Activated CD8-positive, alpha-beta T cell treated with anti-CD3 and anti-CD28 coated beads, Interleukin-2, amount 10 ng/mL, durations not matched to agents 7 days and 5 days (primary cell): ENCODE data around the gene CAMK2D. TPM values are rescaled to one million over a fixed set of nuclear protein-coding genes. Genes with fewer than 3 reads are reported as not detected.

Experiments used
- ATAC-seq: fragments of 150-1000 bp; cut with Tn5 transposase; one replicate; pipeline ENCODE4 v1.10.0; 2021; ENCODE audit warnings: moderate library complexity
- CTCF ChIA-PET: fragments of 350-600 bp; sonication (Branson Sonifier 250); formaldehyde crosslinking; loops from one replicate; lab custom pipeline; 2021; ENCODE audit warnings: antibody characterized with exemption; lab: Charles Lee
- POLR2A ChIA-PET: fragments of 350-600 bp; sonication (Branson Sonifier 250); formaldehyde crosslinking; loops from one replicate; lab custom pipeline; 2021; ENCODE audit warnings: antibody characterized with exemption; lab: Charles Lee
- DNase-seq: peaks from one replicate; pipeline ENCODE4 v3.0.0-alpha.2; 2020
- H3K27ac Mint-ChIP-seq: one replicate; pipeline ENCODE4 v1.8.0; 2021; ENCODE audit warnings: mild to moderate bottlenecking, mixed read lengths
- H3K27me3 Mint-ChIP-seq: one replicate; pipeline ENCODE4 v1.8.0; 2021; ENCODE audit warnings: low read depth, mixed read lengths
- H3K36me3 Mint-ChIP-seq: one replicate; pipeline ENCODE4 v1.8.0; 2021; ENCODE audit warnings: low read depth, mixed read lengths
- H3K4me1 Mint-ChIP-seq: one replicate; pipeline ENCODE4 v1.8.0; 2021; ENCODE audit warnings: low read depth, mixed read lengths
- H3K4me3 Mint-ChIP-seq: one replicate; pipeline ENCODE4 v1.8.0; 2021; ENCODE audit warnings: mild to moderate bottlenecking, mixed read lengths
- H3K9me3 Mint-ChIP-seq: one replicate; pipeline ENCODE4 v1.8.0; 2022; ENCODE audit warnings: mixed read lengths; ENCODE audit not compliant: insufficient read depth
- total RNA-seq, 2 experiments: library from RNA; stranded (reverse); gene quantifications; one replicate each; pipeline ENCODE4 v1.2.3, GENCODE V29; 2021

Gene CAMK2D
- total RNA-seq, 2 experiments from 2014 or later = 30.7 to 31.1 TPM

DNA sequence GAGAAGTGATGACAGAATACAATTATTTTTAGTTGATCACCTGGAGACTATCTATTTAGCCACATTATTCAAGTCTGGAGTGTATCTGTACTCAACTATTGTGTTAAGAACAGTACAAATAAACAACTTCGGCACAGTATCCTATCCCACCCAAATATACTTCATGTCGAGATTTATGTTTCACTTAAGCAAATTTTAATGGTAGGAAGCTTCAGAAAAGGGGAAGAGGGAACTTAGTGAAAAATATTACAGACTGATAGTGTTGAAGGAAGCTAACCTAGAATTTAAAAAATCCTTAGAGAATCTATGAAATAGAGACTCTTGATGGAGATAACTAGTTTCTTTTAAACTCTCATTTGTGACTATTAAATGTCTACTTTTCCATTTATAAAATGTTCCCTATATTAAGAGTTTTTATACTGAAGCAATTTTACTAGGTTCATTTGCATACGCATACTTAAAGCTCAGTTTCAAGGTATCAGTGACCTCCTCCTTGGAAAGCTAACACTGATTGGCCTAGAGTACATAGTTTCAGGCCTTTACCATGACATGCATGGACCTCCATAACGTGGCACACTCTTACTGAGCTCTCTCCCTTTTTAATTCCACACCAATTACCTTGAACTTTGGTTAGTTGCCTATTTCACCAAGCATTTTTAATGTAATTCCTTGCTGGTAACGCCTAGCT is 197.7 kb downstream of the CAMK2D start:
- Mint-ChIP-seq H3K4me3 (peak overlapping the region; percentile 12), H3K4me1 (peaks cover 47% of the 10 kb centered on the region), H3K27me3 (no peaks in the 10 kb centered on the region), H3K27ac (peak overlapping the region; percentile 71), H3K36me3 (peaks cover 33% of the 10 kb centered on the region), H3K9me3 (no peaks in the 10 kb centered on the region)
- ATAC-seq (no peak), DNase-seq (no peak)
- ChIA-PET POLR2A (interaction anchor here (0.9 to 2.5 kb wide), 2 partner anchors 16 to 73 kb away, joined by 3 to 7 read pairs; no protein-coding TSS in a partner anchor), CTCF (interaction anchor here (0.6 to 4.8 kb wide), 5 partner anchors 8 to 196 kb away, joined by 3 to 49 read pairs (median 3); no protein-coding TSS in a partner anchor)

GRCh38 chr4:113561758-113562157 is 199.8 kb downstream of the CAMK2D start:
- peaks cover 31% of the 10 kb centered on the region for H3K36me3 Mint-ChIP-seq
- H3K4me1 Mint-ChIP-seq = peaks cover 45% of the 10 kb centered on the region
- ATAC-seq (no peak), DNase-seq (no peak)
- no peak overlapping the region for H3K4me3 Mint-ChIP-seq
- H3K27me3 Mint-ChIP-seq = no peaks in the 10 kb centered on the region
- no peaks in the 10 kb centered on the region for H3K9me3 Mint-ChIP-seq
- no peak overlapping the region for H3K27ac Mint-ChIP-seq
- ChIA-PET POLR2A (interaction anchor here (2.5 kb wide), 1 partner anchor 14 kb away, joined by 7 read pairs; no protein-coding TSS in a partner anchor), CTCF (interaction anchor here (0.8 to 4.8 kb wide), 3 partner anchors 9 to 123 kb away, joined by 3 to 49 read pairs (median 4); no protein-coding TSS in a partner anchor)

GRCh38 chr4:113561092-113561491 is 200.4 kb downstream of the CAMK2D start:
- ChIA-PET CTCF (interaction anchor here (4.8 kb wide), 1 partner anchor 13 kb away, joined by 49 read pairs; no protein-coding TSS in a partner anchor), POLR2A (no interaction called here)
- no peak for DNase-seq
- Mint-ChIP-seq H3K27ac (no peak overlapping the region), H3K36me3 (peaks cover 24% of the 10 kb centered on the region), H3K4me1 (peaks cover 38% of the 10 kb centered on the region), H3K4me3 (no peak overlapping the region), H3K27me3 (no peaks in the 10 kb centered on the region), H3K9me3 (no peaks in the 10 kb centered on the region)
- no peak for ATAC-seq

GRCh38 chr4:113560579-113560978 is 201.0 kb downstream of the CAMK2D start:
- Mint-ChIP-seq H3K27ac (peak overlapping the region; percentile 21), H3K4me1 (peaks cover 34% of the 10 kb centered on the region), H3K4me3 (no peak overlapping the region), H3K36me3 (peaks cover 22% of the 10 kb centered on the region), H3K9me3 (no peaks in the 10 kb centered on the region), H3K27me3 (no peaks in the 10 kb centered on the region)
- ATAC-seq (no peak), DNase-seq (no peak)
- ChIA-PET POLR2A (no interaction called here), CTCF (interaction anchor here (1.5 to 4.8 kb wide), 2 partner anchors 13 kb away, joined by 6 to 49 read pairs; no protein-coding TSS in a partner anchor)

DNA sequence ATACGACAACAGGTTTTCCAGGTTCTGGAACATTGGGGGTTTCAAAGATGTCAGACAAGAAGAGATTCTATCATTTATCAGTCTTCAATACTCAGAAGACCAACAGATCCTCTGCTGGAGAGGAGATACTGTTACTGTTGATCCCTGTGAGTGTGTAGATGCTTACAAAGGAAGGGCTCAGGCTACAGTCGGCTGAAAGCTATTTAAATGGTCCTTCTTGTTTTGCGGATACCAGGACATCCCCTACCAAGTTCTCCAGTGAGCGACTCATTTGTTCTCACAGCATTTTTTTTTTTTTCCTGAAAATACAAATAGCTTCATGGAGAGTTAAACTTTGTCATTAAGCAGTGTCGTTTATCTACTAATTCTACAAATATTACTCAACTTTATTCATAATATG is 201.6 kb downstream of the CAMK2D start:
- CTCF ChIA-PET = interaction anchor here (1.5 kb wide), 1 partner anchor 12 kb away, joined by 6 read pairs; no protein-coding TSS in a partner anchor

GRCh38 chr4:113556382-113557134 is 205.0 kb downstream of the CAMK2D start:
- DNase-seq (no peak), ATAC-seq (no peak)
- POLR2A ChIA-PET = interaction anchor here (0.8 to 0.9 kb wide), 2 partner anchors 9 to 18 kb away, joined by 3 to 4 read pairs; no protein-coding TSS in a partner anchor
- Mint-ChIP-seq H3K27ac (no peak overlapping the region), H3K9me3 (no peaks in the 10 kb centered on the region), H3K27me3 (no peaks in the 10 kb centered on the region), H3K4me3 (no peak overlapping the region), H3K36me3 (peaks cover 15% of the 10 kb centered on the region), H3K4me1 (peaks cover 5% of the 10 kb centered on the region)
- CTCF ChIA-PET = interaction anchor here (0.8 to 3.3 kb wide), 5 partner anchors 8 to 204 kb away, joined by 3 to 24 read pairs (median 3); no protein-coding TSS in a partner anchor

More for the DNA sequence above, 201.6 kb downstream of the CAMK2D start:
- H3K9me3 Mint-ChIP-seq = no peaks in the 10 kb centered on the region
- H3K4me1 Mint-ChIP-seq = peaks cover 28% of the 10 kb centered on the region
- no peak overlapping the region for H3K4me3 Mint-ChIP-seq
- POLR2A ChIA-PET = no interaction called here
- no peak for DNase-seq
- H3K27ac Mint-ChIP-seq = no peak overlapping the region
- no peaks in the 10 kb centered on the region for H3K27me3 Mint-ChIP-seq
- ATAC-seq = no peak
- H3K36me3 Mint-ChIP-seq = peaks cover 22% of the 10 kb centered on the region

DNA sequence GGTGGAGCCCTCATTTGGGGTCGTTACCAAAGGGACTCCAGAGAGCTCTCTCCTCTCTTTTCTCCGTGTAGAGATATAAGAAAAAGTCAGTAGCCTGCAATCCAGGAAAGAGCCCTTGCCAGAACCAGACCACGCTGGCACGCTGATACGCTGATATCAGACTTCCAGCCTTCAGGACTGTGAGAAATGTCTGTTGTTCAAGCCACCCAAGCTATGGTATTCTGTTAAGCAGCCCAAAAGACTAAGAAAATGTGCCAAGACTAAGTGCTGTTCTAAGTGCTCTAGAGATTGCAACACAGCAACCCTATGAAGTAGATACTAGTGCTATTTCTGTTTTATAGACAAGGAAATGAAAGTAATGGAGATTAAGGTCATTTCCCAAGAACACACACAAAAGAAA is 205.7 kb downstream of the CAMK2D start:
- ChIA-PET POLR2A (no interaction called here), CTCF (interaction anchor here (1.0 to 3.3 kb wide), 2 partner anchors 8 to 9 kb away, joined by 3 to 24 read pairs; no protein-coding TSS in a partner anchor)
- Mint-ChIP-seq H3K27me3 (no peaks in the 10 kb centered on the region), H3K36me3 (peaks cover 18% of the 10 kb centered on the region), H3K4me1 (peaks cover 4% of the 10 kb centered on the region), H3K9me3 (no peaks in the 10 kb centered on the region), H3K4me3 (no peak overlapping the region), H3K27ac (no peak overlapping the region)
- ATAC-seq (no peak), DNase-seq (no peak)

DNA sequence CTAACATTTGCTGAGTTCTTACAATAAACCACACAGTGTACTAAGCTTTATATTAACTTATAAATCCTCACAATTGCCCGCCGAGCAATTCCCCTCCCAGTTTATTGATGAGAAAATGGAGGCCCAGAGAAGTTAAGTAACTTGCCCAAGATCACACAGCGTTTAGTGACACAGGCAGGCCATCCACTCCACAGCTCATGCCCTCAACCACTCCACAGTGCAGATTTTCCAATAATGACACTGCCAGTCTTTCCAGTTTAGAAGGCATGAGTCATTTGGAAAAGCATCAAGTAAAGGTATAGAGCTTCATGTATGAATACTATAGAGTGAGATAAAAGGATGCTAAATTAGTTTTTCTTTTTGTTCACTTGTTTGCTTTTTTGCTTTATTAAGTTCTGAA is 208.5 kb downstream of the CAMK2D start:
- ATAC-seq (no peak), DNase-seq (no peak)
- CTCF ChIA-PET = interaction anchor here (1.3 to 1.5 kb wide), 2 partner anchors 9 to 121 kb away, joined by 3 to 5 read pairs; no protein-coding TSS in a partner anchor
- H3K9me3 Mint-ChIP-seq = no peaks in the 10 kb centered on the region
- no peak overlapping the region for H3K27ac Mint-ChIP-seq
- peaks cover 19% of the 10 kb centered on the region for H3K36me3 Mint-ChIP-seq
- H3K4me1 Mint-ChIP-seq = peaks cover 5% of the 10 kb centered on the region
- no peak overlapping the region for H3K4me3 Mint-ChIP-seq
- no peaks in the 10 kb centered on the region for H3K27me3 Mint-ChIP-seq
- POLR2A ChIA-PET = no interaction called here

GRCh38 chr4:113550510-113550909 is 211.0 kb downstream of the CAMK2D start:
- no peaks in the 10 kb centered on the region for H3K27me3 Mint-ChIP-seq
- no peak overlapping the region for H3K27ac Mint-ChIP-seq
- H3K9me3 Mint-ChIP-seq = no peaks in the 10 kb centered on the region
- no peak overlapping the region for H3K4me3 Mint-ChIP-seq
- peaks cover 29% of the 10 kb centered on the region for H3K36me3 Mint-ChIP-seq
- POLR2A ChIA-PET = no interaction called here
- H3K4me1 Mint-ChIP-seq = peaks cover 15% of the 10 kb centered on the region
- CTCF ChIA-PET = interaction anchor here (1.0 to 1.2 kb wide), 2 partner anchors 14 to 83 kb away, joined by 3 to 5 read pairs; no protein-coding TSS in a partner anchor
- DNase-seq (no peak), ATAC-seq (no peak)

DNA sequence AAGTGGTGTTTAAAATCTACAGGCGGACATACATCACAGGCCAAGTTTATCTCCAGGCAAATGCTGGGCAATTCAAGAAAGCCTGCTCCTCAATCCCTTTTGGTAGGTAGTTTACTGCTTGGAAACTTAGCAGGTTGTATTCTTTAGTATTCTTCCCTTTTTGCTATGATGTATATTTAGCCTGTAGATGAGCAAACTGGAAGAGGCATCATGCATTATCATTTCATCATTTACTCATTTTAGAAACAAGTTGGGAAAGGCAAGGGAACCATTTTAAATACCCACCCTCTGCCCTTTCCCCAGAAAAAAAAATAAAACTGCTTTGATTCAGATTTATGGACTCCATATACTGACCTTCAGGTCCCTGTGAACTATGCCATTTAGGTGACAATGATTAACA is 213.2 kb downstream of the CAMK2D start:
- no peaks in the 10 kb centered on the region for H3K9me3 Mint-ChIP-seq
- peaks cover 39% of the 10 kb centered on the region for H3K36me3 Mint-ChIP-seq
- DNase-seq = no peak
- no peak overlapping the region for H3K4me3 Mint-ChIP-seq
- peaks cover 15% of the 10 kb centered on the region for H3K4me1 Mint-ChIP-seq
- CTCF ChIA-PET = interaction anchor here (0.5 to 3.6 kb wide), 41 partner anchors 9 to 523 kb away, joined by 3 to 49 read pairs (median 4); no protein-coding TSS in a partner anchor
- POLR2A ChIA-PET = interaction anchor here (0.6 to 1.6 kb wide), 8 partner anchors 9 to 214 kb away, joined by 3 to 7 read pairs (median 4); no protein-coding TSS in a partner anchor
- ATAC-seq = no peak
- H3K27me3 Mint-ChIP-seq = no peaks in the 10 kb centered on the region
- no peak overlapping the region for H3K27ac Mint-ChIP-seq

DNA sequence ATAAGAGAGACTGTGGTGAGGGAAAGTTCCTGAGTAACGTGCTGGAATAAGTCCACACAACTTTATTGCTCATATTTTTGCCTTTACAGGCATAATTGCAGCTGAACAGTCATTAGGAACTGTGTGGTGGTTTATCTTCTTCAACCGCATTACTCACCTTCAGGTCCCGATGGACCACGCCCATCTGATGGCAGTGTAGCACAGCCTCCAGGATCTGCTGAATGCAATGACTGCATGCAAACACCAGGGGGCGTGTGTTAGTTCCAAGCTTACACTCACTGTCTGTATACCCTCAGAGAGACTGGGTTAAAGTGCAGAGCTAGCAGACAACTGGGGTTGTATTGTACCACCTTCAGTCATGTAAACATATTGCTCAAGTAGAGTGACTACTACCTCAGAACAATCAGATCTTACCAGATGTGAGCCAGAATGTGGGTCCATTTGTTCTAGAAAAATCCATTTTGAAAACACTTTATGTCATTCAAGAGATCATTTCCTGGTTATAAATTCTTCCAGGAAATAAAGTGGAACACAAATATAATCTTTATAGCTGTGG is 214.0 kb downstream of the CAMK2D start:
- Mint-ChIP-seq H3K4me3 (peak overlapping the region; percentile 18), H3K9me3 (no peaks in the 10 kb centered on the region), H3K36me3 (peaks cover 40% of the 10 kb centered on the region), H3K27ac (peak overlapping the region; percentile 4), H3K4me1 (peaks cover 15% of the 10 kb centered on the region), H3K27me3 (no peaks in the 10 kb centered on the region)
- ChIA-PET POLR2A (interaction anchor here (0.6 to 1.6 kb wide), 8 partner anchors 10 to 215 kb away, joined by 3 to 7 read pairs (median 4); no protein-coding TSS in a partner anchor), CTCF (interaction anchor here (0.5 to 3.6 kb wide), 45 partner anchors 9 to 524 kb away, joined by 3 to 49 read pairs (median 4); no protein-coding TSS in a partner anchor)
- DNase-seq (peak; percentile 95), ATAC-seq (peak; percentile 100)
